ENCODE data around the gene FGD6. TPM values are rescaled to one million over a fixed set of nuclear protein-coding genes. Genes with fewer than 3 reads are reported as not detected.
"Not testable (repeated sequence)": the region's sequence is repeated elsewhere in the genome, so short reads cannot be mapped to it uniquely, and the experiment has no call there.

The FGD6 gene
- total RNA-seq, 4 donors from 2014 or later: 2.9 to 8.4 (median 4.4) TPM

DNA sequence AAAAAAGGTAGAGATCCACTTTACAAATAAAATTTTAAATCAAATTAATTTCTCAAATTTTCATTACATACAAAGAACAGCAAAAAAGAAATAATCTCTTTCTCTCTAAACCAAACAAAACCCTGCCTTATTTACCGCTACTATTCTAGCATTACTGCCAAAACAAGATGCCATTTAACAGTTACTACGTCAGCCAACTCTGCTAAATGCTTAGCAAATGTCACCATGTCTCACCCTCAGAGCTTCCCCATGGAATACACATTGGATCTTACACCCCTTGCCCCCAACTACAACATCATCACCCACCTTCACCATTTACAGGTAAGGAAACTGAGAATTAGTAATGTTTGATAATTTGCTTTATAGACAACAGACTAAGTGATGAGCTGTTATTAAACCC is 120.9 kb downstream of the FGD6 start:
- Histone ChIP-seq H3K27me3 (no peaks in the 10 kb centered on the region), H3K9me3 (no peaks in the 10 kb centered on the region), H3K4me3 (no peak overlapping the region), H3K4me1 (peaks cover 9 to 22% of the 10 kb centered on the region in 2 donors), H3K36me3 (no peaks in the 10 kb centered on the region), H3K27ac (no peak overlapping the region)
- TF ChIP-seq, protein P1, sequence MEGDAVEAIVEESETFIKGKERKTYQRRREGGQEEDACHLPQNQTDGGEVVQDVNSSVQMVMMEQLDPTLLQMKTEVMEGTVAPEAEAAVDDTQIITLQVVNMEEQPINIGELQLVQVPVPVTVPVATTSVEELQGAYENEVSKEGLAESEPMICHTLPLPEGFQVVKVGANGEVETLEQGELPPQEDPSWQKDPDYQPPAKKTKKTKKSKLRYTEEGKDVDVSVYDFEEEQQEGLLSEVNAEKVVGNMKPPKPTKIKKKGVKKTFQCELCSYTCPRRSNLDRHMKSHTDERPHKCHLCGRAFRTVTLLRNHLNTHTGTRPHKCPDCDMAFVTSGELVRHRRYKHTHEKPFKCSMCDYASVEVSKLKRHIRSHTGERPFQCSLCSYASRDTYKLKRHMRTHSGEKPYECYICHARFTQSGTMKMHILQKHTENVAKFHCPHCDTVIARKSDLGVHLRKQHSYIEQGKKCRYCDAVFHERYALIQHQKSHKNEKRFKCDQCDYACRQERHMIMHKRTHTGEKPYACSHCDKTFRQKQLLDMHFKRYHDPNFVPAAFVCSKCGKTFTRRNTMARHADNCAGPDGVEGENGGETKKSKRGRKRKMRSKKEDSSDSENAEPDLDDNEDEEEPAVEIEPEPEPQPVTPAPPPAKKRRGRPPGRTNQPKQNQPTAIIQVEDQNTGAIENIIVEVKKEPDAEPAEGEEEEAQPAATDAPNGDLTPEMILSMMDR (IDR thresholded peaks at IDR 0.05 in 4 of 5, conservative IDR thresholded peaks at IDR 0.05 in 1 of 5): no peak
- TF ChIP-seq POLR2A (IDR thresholded peaks at IDR 0.05): no peak
- intact Hi-C loops (cut with DNase I; ENCODE audit: low total_unique reads): no loop called here
- in situ Hi-C loops (cut with MboI; ENCODE audit: low sequenced_read_pairs in 4 of 4): no loop called here
- no peak for DNase-seq
- no peak for ATAC-seq

GRCh38 chr12:95095866-95096265 is 121.4 kb downstream of the FGD6 start:
- H3K27me3 ChIP-seq; H3K9me3 ChIP-seq; ATAC-seq; H3K36me3 ChIP-seq; intact Hi-C loops (cut with DNase I; ENCODE audit: low total_unique reads); DNase-seq; H3K4me3 ChIP-seq; in situ Hi-C loops (cut with MboI; ENCODE audit: low sequenced_read_pairs in 4 of 4); H3K27ac ChIP-seq: not testable (repeated sequence)
- H3K4me1 ChIP-seq: peaks cover 9 to 22% of the 10 kb centered on the region in 2 donors

- H3K4me3 ChIP-seq: no peak overlapping the region
- in situ Hi-C loops (cut with MboI; ENCODE audit: low sequenced_read_pairs in 4 of 4) (no loop called here), intact Hi-C loops (cut with DNase I; ENCODE audit: low total_unique reads) (no loop called here)
- no peak overlapping the region for H3K27ac ChIP-seq
- H3K4me1 ChIP-seq: peaks cover 0 to 4% of the 10 kb centered on the region in 2 donors
- DNase-seq (no peak), ATAC-seq (no peak)
- H3K9me3 ChIP-seq: no peaks in the 10 kb centered on the region
- peaks cover 0 to 6% of the 10 kb centered on the region in 2 donors for H3K36me3 ChIP-seq
- TF ChIP-seq, protein P1 (IDR thresholded peaks at IDR 0.05 in 4 of 5, conservative IDR thresholded peaks at IDR 0.05 in 1 of 5): no peak
- TF ChIP-seq POLR2A (IDR thresholded peaks at IDR 0.05): no peak
- no peaks in the 10 kb centered on the region for H3K27me3 ChIP-seq
Observed at GRCh38 chr12:95089462-95089861, 127.8 kb downstream of the FGD6 start.

GRCh38 chr12:95088379-95088778 is 128.9 kb downstream of the FGD6 start:
- peaks cover 0 to 6% of the 10 kb centered on the region in 2 donors for H3K36me3 ChIP-seq

DNA sequence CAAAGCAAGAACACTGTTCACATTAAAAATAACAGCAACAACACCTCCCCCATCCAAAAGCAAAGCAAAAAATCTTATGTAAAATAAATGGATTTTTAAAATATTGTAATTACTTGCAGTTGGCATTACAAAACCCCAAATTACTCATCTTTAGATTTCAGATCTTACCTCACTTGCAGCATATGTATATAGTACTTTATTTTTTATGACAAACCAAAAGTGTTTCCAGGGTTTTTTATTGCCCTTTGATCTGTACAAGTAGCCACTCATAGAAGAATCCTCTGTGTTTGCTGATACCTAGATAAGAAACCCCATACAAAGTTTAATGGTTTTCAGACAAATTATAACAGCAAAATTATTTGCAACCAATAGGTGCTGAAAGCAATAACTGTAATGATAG is 131.7 kb downstream of the FGD6 start:
- no peak for DNase-seq
- intact Hi-C loops (cut with DNase I; ENCODE audit: low total_unique reads) (no loop called here), in situ Hi-C loops (cut with MboI; ENCODE audit: low sequenced_read_pairs in 4 of 4) (no loop called here)
- Histone ChIP-seq H3K4me3 (no peak overlapping the region), H3K36me3 (peaks cover 0 to 6% of the 10 kb centered on the region in 2 donors), H3K27me3 (no peaks in the 10 kb centered on the region), H3K27ac (no peak overlapping the region), H3K9me3 (no peaks in the 10 kb centered on the region), H3K4me1 (peaks cover 13 to 19% of the 10 kb centered on the region in 2 donors)
- ATAC-seq: no peak
- TF ChIP-seq POLR2A (IDR thresholded peaks at IDR 0.05): no peak
- TF ChIP-seq, protein P1 (IDR thresholded peaks at IDR 0.05 in 4 of 5, conservative IDR thresholded peaks at IDR 0.05 in 1 of 5): no peak

More at GRCh38 chr12:95088379-95088778, 128.9 kb downstream of the FGD6 start:
- H3K9me3 ChIP-seq: no peaks in the 10 kb centered on the region
- H3K4me1 ChIP-seq: peaks cover 10 to 14% of the 10 kb centered on the region in 2 donors
- ATAC-seq: no peak
- intact Hi-C loops (cut with DNase I; ENCODE audit: low total_unique reads): no loop called here
- in situ Hi-C loops (cut with MboI; ENCODE audit: low sequenced_read_pairs in 4 of 4): no loop called here
- TF ChIP-seq, protein P1 (IDR thresholded peaks at IDR 0.05 in 4 of 5, conservative IDR thresholded peaks at IDR 0.05 in 1 of 5): no peak
- TF ChIP-seq POLR2A (IDR thresholded peaks at IDR 0.05): no peak
- H3K27ac ChIP-seq: no peak overlapping the region
- DNase-seq: no peak
- H3K27me3 ChIP-seq: no peaks in the 10 kb centered on the region
- H3K4me3 ChIP-seq: no peak overlapping the region

Data from gastrocnemius medialis (tissue), 4 donors.